ENCODE results near the gene TMEM117.

GRCh38 chr12:43858991-43859390 lies 23.1 kb downstream of the TMEM117 start:
- TF ChIP-seq CTCF (IDR thresholded peaks at IDR 0.05; ENCODE audit: low read depth, low read length, poor library complexity, severe bottlenecking) (no peak), EZH2phosphoT487 (IDR thresholded peaks at IDR 0.05; ENCODE audit: borderline replicate concordance, low read length) (no peak)
